Stimulated activated effector memory CD8-positive, alpha-beta T cell treated with anti-CD3 and anti-CD28 coated beads, Interleukin-12 subunit alpha, Interleukin-12 subunit beta, amount 100 ng/mL, for 72 hours (primary cell): Measurements from ENCODE around the gene CD99L2.
"Not testable (repeated sequence)": the region's sequence is repeated elsewhere in the genome, so short reads cannot be mapped to it uniquely, and the experiment has no call there.

Experiments
- ATAC-seq: fragments of 150-1000 bp; cut with Tn5 transposase; 2 replicates; pipeline ENCODE4 v1.10.0; 2021
- DNase-seq, 2 donors: peaks; one replicate each; pipeline ENCODE4 v3.0.0; 2021 to 2022; ENCODE audit warnings: low spot score in 2 of 2
- H3K27ac Mint-ChIP-seq: one replicate; pipeline ENCODE4 v1.8.0; 2022; ENCODE audit warnings: mild to moderate bottlenecking, mixed read lengths
- H3K36me3 Mint-ChIP-seq: one replicate; pipeline ENCODE4 v1.8.0; 2022; ENCODE audit warnings: mild to moderate bottlenecking, mixed read lengths
- H3K4me1 Mint-ChIP-seq: one replicate; pipeline ENCODE4 v1.8.0; 2022; ENCODE audit warnings: mixed read lengths
- H3K4me3 Mint-ChIP-seq: one replicate; pipeline ENCODE4 v1.8.0; 2022; ENCODE audit warnings: mild to moderate bottlenecking, mixed read lengths
- H3K9me3 Mint-ChIP-seq: one replicate; pipeline ENCODE4 v1.8.0; 2022; ENCODE audit warnings: mixed read lengths

The CD99L2 gene

DNA sequence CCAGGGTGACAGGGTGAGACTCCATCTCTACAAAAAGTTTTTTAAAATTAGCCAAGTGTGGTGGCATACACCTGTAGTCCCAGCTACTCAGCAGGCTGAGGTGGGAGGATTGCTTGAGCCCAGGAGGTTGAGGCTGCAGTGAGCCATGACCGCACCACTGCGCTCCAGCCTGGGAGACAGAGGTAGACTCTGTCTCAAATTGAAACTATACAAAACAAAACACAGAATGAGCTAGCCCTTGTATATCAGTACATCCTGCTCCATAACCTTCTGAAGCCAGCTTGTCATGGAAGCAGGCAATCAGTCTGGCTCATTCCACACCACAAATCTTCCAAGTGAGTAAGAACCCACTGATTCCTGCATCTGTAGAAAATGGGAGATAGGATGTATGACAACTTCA, 49.0 kb downstream of the CD99L2 start:
- ATAC-seq = no peak
- H3K4me1 Mint-ChIP-seq = peaks cover 19% of the 10 kb centered on the region
- H3K27ac Mint-ChIP-seq = no peak overlapping the region
- H3K9me3 Mint-ChIP-seq = no peaks in the 10 kb centered on the region
- H3K36me3 Mint-ChIP-seq = no peaks in the 10 kb centered on the region
- no peak for DNase-seq
- no peak overlapping the region for H3K4me3 Mint-ChIP-seq

DNA sequence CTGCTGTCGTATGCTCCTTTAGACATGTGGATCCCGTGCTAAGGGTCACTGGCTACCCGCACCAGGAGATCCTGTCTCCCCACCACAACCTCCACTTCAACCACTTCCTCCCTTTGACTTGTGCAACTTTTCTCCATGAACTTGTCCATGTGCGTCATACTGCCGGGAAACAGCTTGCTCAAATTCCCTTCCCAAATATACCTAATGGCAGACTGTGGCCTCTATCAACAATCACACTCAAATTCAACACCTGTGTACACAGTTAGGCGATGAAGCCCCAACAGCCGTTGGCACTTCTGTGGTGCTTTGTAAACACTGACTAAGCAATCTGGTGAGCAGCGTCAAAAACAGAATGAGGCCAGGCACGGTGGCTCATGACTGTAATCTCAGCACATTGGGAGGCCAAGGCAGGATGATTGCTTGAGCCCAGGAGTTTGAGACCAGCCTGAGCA, 49.5 kb downstream of the CD99L2 start:
- Mint-ChIP-seq H3K27ac (peak overlapping the region; percentile 32), H3K36me3 (no peaks in the 10 kb centered on the region), H3K4me1 (peaks cover 20% of the 10 kb centered on the region), H3K4me3 (no peak overlapping the region), H3K9me3 (no peaks in the 10 kb centered on the region)
- peak; percentile 1 to 49 for DNase-seq
- peak; percentile 86 for ATAC-seq

DNA sequence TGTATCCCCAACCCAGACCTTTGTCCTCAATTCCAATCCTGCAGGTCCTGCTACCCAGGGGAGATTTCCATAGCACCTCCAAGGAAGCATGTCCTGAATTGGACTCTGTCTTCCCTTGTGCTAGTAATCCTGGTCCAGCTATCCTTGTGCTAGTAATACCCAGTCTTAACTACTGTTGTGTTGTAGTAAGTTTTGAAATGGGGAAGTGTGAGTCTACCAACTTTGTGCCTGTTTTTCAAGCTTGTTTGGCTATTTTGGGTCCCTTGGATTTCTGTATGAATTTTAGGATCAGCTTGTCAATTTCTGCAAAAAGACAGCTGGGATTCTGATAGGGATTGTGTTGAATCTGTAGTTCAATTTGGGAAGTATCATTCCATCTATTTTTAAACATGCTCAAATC, 51.4 kb downstream of the CD99L2 start:
- no peaks in the 10 kb centered on the region for H3K9me3 Mint-ChIP-seq
- peak overlapping the region; percentile 47 for H3K27ac Mint-ChIP-seq
- ATAC-seq (no peak), DNase-seq (no peak)
- peaks cover 20% of the 10 kb centered on the region for H3K4me1 Mint-ChIP-seq
- H3K4me3 Mint-ChIP-seq = no peak overlapping the region
- no peaks in the 10 kb centered on the region for H3K36me3 Mint-ChIP-seq

DNA sequence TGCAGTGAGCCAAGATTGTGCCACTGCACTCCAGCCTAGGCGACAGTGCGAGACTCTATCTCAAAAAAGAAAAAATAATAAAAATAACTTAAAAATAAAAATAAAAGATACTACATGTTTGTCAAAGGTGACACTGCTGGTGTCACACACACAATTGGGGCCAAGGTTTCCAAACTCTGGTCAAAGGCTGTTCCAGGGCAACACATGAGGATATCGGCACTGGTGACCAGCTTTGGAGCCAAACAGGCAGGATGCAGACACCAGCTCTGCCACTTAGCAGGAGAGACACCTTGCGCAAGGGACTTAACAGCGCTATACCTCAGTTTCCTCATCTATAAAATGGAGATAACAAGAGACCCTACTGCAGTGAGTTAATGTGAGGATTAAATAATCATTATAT, 52.3 kb downstream of the CD99L2 start:
- Mint-ChIP-seq H3K27ac (no peak overlapping the region), H3K9me3 (no peaks in the 10 kb centered on the region), H3K36me3 (no peaks in the 10 kb centered on the region), H3K4me1 (peaks cover 20% of the 10 kb centered on the region), H3K4me3 (no peak overlapping the region)
- no peak for ATAC-seq
- no peak for DNase-seq

DNA sequence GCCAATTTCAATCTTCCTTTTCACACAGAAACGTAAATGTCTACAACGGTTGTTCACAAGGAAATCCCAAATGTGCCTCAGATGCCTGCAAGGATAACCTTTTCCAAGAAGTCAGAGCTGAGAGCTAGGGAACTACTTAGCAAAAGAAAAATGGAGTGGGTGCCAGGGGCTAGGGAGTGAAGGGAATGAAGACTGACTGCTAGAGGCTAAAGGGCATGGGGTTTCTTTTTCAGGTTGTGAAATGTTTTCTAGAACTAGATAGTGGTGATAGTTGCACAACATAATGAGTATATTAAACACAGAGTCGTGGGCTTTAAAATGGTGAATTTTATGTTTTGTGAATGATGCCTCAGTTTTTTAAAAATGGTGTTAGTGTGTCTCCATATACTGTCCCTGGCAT, 53.4 kb downstream of the CD99L2 start:
- Mint-ChIP-seq H3K9me3 (no peaks in the 10 kb centered on the region), H3K27ac (no peak overlapping the region), H3K4me3 (no peak overlapping the region), H3K36me3 (no peaks in the 10 kb centered on the region), H3K4me1 (peaks cover 20% of the 10 kb centered on the region)
- no peak for ATAC-seq
- no peak for DNase-seq

DNA sequence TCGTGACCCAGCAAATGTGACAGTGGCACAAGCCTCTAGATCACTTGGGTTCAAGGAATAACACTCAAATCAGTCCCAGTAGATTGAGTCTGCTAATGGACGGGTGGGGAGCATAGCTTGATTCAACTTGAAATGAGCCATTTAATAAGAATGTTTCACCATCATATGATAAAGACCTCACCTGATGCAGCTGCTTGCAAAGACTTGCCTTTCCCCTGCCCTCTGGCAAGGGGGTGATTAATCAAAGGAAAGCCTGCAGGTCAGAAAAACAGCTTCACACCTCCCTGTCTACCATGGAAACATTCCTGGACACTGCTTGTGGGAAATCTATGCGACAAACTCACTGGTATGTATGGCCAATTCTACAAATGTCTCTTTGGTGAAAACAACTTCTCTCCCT, 54.5 kb downstream of the CD99L2 start:
- Mint-ChIP-seq H3K4me1 (peaks cover 18% of the 10 kb centered on the region), H3K9me3 (no peaks in the 10 kb centered on the region)

DNA sequence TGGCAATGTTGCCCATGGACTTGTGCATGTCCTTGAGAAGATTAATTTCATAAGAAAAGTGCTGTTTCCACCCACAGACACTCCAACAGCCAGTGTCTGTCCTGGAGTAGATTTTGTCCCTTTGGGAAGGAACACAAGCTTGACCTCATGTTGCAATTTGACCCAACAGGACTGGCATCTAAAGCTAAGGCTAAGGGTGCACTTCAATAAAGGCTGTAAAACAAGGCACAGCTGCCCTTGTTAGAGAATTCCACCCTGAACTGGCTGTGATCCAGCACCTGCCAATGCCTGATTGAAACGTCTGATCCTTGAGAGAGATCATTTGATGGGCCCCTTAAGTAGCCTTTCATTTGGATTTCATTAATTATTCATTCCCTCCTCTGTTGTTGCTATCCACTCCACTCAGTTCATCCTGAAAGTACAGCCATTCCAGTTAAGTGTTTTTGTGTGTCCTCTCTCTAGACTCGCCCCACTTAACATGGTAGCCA, 56.2 kb downstream of the CD99L2 start:
- no peak for DNase-seq
- Mint-ChIP-seq H3K4me3 (no peak overlapping the region), H3K36me3 (no peaks in the 10 kb centered on the region), H3K27ac (no peak overlapping the region), H3K9me3 (no peaks in the 10 kb centered on the region), H3K4me1 (peaks cover 5% of the 10 kb centered on the region)
- ATAC-seq = no peak

More for the DNA sequence above, 54.5 kb downstream of the CD99L2 start:
- ATAC-seq = no peak
- Mint-ChIP-seq H3K27ac (no peak overlapping the region), H3K4me3 (no peak overlapping the region), H3K36me3 (no peaks in the 10 kb centered on the region)
- DNase-seq = no peak

DNA sequence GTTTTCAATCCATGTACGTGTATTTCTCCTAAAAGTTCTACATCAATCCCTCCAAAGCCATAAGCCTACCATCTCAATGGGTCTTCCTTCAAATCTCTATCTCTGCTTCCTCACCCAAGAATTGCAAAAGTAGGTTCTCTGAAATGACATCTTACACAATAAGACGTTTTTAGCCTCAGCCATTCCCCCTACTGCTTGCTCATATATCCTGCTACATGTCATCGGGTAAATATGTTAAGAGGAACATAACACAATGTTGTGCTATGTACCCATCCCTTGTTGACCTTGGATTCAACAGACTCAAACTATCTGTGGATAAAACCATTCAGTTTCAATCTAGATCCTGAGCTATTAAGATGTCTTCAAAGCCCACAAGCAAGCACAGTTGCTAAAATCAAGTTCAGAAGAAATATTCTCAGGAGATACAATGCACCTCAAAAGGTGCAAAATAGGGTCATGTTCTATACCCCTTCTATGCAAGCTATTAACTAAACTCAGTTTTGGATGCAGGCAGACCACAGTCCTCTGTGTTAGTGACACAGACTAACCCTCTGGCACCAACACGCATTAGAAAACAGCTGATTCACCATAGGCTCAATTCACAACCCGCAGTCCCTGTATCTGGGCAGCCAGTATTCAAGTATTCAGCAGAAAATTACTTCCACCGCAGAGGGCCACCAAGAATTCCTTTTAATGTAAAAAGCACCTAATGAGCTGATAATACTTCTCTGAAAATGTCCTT, 56.8 kb downstream of the CD99L2 start:
- DNase-seq (no peak), ATAC-seq (no peak)
- Mint-ChIP-seq H3K4me1 (peaks cover 5% of the 10 kb centered on the region), H3K36me3 (no peaks in the 10 kb centered on the region), H3K27ac (no peak overlapping the region), H3K4me3 (no peak overlapping the region), H3K9me3 (no peaks in the 10 kb centered on the region)

DNA sequence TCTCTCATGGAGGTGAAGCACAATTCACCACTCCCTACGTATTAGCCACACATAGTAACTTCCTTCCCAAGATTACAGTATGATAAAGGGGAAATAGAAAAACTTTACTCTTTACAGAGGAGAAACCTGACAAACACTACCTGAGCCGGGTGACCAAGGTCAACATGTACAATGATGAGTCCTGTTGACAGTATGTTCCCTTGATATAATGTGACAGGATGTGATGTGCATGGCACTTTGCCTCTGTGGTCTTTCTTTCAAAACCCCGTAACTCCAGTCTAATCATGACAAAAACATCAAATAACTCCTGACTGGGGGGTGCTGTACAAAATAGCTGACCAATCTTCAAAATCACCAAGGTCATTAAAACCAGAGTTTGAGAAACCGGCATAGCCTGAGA, 60.6 kb downstream of the CD99L2 start:
- ATAC-seq (no peak), DNase-seq (no peak)
- Mint-ChIP-seq H3K4me3 (no peak overlapping the region), H3K9me3 (peaks cover 2% of the 10 kb centered on the region), H3K36me3 (no peaks in the 10 kb centered on the region), H3K4me1 (no peaks in the 10 kb centered on the region), H3K27ac (no peak overlapping the region)

DNA sequence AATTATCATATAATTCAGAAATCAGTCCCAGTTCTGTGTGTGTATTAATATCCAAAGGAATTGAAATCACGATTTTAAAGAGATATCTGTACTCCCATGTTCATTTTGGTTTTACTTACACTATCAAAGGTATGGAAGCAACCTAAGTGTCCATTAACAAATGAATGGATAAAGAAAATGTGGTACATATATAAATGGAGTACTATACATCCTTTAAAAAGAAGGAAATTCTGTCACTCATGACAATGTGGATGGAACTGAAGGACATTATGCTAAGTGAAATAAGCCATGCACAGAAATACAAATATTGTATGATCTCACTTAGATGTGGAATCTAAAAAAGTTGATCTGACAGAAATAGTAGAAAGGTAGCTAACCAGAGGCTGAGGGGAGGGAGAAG, 63.8 kb downstream of the CD99L2 start:
- no peak for ATAC-seq
- peaks cover 2% of the 10 kb centered on the region for H3K9me3 Mint-ChIP-seq
- H3K4me3 Mint-ChIP-seq = no peak overlapping the region
- no peaks in the 10 kb centered on the region for H3K4me1 Mint-ChIP-seq
- DNase-seq = no peak
- no peaks in the 10 kb centered on the region for H3K36me3 Mint-ChIP-seq
- H3K27ac Mint-ChIP-seq = no peak overlapping the region

DNA sequence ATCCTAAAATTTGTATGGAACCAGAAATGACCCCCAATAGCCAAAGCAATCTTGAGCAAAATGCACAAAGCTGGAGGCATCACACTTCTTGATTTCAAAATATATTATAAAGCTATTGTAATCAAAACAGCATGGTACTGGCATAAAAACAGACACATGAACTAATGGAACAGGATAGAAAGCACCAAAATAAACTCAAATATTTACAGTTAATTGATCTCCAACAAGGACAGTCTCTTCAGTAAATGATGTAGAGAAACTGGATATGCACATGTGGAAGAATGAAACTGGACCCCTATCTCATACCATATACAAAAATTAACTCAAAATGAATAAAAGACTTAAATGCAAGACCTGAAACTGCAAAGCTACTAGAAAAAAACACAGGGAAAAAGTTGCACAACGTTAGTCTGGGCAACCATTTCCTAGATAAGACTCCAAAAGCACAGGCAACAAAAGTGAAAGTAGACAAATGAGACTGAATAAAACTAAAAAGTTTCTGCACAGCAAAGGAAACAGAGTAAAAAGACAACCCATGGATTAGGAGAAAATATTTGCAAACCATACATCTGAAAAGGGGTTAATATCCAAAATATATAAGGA, 64.9 kb downstream of the CD99L2 start:
- Mint-ChIP-seq H3K36me3 (no peaks in the 10 kb centered on the region), H3K4me1 (no peaks in the 10 kb centered on the region), H3K27ac (no peak overlapping the region), H3K9me3 (peaks cover 2% of the 10 kb centered on the region), H3K4me3 (no peak overlapping the region)
- ATAC-seq (no peak), DNase-seq (no peak)

DNA sequence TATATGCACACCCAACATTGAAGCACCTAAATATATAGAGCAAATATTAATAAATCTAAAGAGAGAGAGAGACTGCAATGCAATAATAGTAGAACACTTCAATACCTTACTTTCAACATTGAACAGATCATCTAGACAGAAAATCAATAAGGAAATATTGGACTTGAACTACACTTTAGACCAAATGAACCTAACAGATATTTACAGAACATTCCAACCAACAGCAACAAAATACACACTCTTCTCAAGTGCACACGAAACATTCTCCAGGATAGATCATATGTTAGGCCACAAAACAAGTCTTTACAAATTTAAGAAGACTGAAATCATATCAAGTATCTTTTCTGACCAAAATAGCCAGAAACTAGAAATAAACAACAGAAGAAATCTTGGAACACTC, 66.6 kb downstream of the CD99L2 start:
- no peak for DNase-seq
- Mint-ChIP-seq H3K4me1 (no peaks in the 10 kb centered on the region), H3K4me3 (no peak overlapping the region), H3K27ac (no peak overlapping the region), H3K9me3 (peaks cover 2% of the 10 kb centered on the region), H3K36me3 (no peaks in the 10 kb centered on the region)
- ATAC-seq = no peak

DNA sequence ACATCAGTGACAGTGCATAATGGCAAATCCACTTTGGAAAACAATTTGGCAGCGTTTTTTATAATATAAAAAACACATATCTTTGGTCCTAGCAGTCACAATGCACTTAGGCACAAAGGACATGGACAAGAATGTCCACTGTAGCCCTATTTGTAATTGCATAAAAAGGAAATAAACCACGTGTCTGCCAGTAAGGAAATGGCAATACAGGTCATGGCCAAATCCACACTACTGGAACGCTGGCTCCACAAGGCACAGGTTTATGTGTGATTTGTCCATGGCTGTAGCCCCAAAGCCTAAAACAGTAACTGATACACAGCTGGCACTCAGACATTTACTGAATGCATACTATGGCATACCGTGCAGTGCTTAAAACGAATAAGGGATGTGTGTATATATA, 69.7 kb downstream of the CD99L2 start:
- no peak overlapping the region for H3K27ac Mint-ChIP-seq
- ATAC-seq = no peak
- H3K36me3 Mint-ChIP-seq = no peaks in the 10 kb centered on the region
- H3K9me3 Mint-ChIP-seq = peaks cover 4% of the 10 kb centered on the region
- H3K4me3 Mint-ChIP-seq = no peak overlapping the region
- no peaks in the 10 kb centered on the region for H3K4me1 Mint-ChIP-seq
- no peak for DNase-seq

DNA sequence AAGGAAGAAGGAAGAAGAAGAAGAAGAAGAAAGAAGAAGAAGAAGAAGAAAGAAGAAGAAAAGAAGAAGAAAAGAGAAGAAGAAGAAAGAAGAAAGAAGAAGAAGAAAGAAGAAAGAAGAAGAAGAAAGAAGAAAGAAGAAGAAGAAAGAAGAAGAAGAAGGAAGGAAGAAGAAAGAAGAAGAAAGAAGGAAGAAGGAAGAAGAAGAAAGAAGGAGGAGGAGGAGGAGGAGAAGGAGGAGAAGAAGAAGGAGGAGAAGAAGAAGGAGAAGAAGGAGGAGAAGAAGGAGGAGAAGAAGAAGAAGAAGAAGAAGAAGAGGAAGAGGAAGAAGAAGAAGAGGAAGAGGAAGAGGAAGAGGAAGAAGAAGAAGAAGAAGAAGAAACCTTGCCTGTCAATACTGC, 74.1 kb downstream of the CD99L2 start:
- ATAC-seq, H3K27ac Mint-ChIP-seq, DNase-seq, H3K9me3 Mint-ChIP-seq, H3K4me1 Mint-ChIP-seq, H3K4me3 Mint-ChIP-seq, H3K36me3 Mint-ChIP-seq: not testable (repeated sequence)

DNA sequence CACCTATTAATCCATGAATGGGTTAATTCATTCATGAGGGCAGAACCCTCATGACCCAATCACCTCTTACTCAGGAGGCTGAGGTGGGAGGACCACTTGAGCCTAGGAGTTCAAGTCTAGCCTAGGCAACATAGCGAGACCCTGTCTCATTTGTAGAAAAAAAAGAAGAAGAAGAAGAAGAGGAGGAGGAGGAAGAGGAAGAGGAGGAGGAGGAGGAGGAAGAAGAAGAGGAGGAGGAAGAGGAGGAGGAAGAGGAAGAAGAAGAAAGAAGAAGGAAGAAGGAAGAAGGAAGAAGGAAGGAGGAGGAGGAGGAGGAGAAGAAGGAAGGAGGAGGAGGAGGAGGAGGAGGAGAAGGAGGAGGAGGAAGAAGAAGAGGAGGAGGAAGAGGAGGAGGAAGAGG, 74.6 kb downstream of the CD99L2 start:
- not testable (repeated sequence) for H3K27ac Mint-ChIP-seq, DNase-seq, H3K9me3 Mint-ChIP-seq, ATAC-seq, H3K4me1 Mint-ChIP-seq, H3K36me3 Mint-ChIP-seq, H3K4me3 Mint-ChIP-seq

DNA sequence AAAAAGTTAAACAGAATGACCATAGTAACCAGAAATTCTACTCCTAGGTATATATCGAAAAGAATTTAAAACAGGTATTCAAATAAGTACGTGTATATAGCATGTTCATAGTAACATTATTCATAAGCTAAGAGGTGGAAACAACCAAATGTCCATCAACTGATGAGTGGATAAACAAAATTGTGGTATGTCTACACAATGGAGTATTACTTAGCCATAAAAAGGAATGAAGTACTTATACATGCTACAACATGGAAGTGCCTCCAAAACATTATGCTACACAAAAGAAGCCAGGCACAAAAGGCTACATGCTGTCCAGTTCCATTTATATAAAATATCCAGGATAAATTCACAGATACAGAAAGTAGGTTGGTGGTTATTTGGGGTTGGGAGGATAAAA, 76.5 kb downstream of the CD99L2 start:
- no peak for ATAC-seq
- Mint-ChIP-seq H3K4me3 (no peak overlapping the region), H3K36me3 (no peaks in the 10 kb centered on the region), H3K27ac (no peak overlapping the region), H3K4me1 (no peaks in the 10 kb centered on the region), H3K9me3 (peaks cover 9% of the 10 kb centered on the region)
- DNase-seq = no peak
